AG08396 (cell line): ENCODE results near the gene CCL25.
A peak's percentile ranks its signal among the peaks of the same experiment; 100 is the strongest.
"Not testable (repeated sequence)": the region's sequence is repeated elsewhere in the genome, so short reads cannot be mapped to it uniquely, and the experiment has no call there.

Experiments
- DNase-seq: peaks from one replicate; pipeline ENCODE4 v3.0.0; 2012; ENCODE audit warnings: low spot score, mixed read lengths

The CCL25 gene

DNA sequence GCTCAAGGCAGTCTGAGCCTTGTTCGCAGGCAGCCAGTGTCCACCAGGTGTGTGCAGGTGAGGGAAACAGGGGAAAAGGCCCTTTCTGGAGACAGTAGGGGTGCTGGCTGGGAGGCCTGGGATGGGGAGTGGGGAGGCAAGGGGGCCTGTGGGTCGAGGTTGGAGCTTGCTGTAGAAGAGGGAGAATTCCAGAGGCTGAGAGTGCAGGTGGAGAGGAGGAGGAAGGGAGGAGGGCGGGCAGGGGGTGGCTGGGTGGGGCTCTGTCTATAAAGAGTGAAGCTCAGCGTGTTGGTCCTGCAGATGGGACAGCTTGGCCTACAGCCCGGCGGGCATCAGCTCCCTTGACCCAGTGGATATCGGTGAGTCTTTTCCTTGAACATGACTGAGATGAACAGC, at the start of gene CCL25:
CCL25 (plus strand) TSS at position 297 of the 396 bp plus-strand sequence. CDS start 290 bp downstream, outside the sequence.
- DNase-seq: no peak

GRCh38 chr19:8004001-8004400, 48.6 kb upstream of the CCL25 start:
- DNase-seq: no peak

- DNase-seq: peak; percentile 59
Measured at GRCh38 chr19:8004723-8005513, 47.6 kb upstream of the CCL25 start.

- DNase-seq: peak; percentile 98
Measured at GRCh38 chr19:8005534-8006256, 46.9 kb upstream of the CCL25 start, which contains the start of gene ELAVL1. TSS of gene ELAVL1 (minus strand) at chr19:8005641. CDS start at chr19:7991815, 13,826 bp downstream.

- DNase-seq: no peak
Measured at GRCh38 chr19:8017808-8018207, 34.8 kb upstream of the CCL25 start.

GRCh38 chr19:8020681-8021080, 31.9 kb upstream of the CCL25 start:
- no peak for DNase-seq

GRCh38 chr19:8021374-8021773, 31.2 kb upstream of the CCL25 start:
- no peak for DNase-seq

DNA sequence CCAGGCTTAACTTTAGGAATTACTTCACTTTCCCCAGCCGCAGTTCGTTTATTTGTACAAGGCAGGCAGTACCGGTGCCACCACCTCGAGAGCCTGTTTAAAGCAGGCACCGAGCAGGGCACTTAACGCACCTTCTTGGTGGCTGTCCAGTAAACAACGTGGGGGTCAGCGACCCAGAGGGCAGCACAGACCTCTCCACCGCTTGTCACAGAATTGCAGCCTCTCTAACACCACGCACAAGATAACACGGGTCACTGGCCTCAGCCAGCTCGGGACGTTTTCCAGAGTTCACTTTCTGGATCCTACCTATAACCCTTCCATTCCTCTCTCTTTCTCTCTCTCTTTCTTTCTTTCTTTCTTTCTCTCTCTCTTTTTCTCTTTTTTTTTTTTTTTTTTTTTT, 30.3 kb upstream of the CCL25 start:
- no peak for DNase-seq

GRCh38 chr19:8023371-8023770, 29.2 kb upstream of the CCL25 start:
- DNase-seq: no peak

DNA sequence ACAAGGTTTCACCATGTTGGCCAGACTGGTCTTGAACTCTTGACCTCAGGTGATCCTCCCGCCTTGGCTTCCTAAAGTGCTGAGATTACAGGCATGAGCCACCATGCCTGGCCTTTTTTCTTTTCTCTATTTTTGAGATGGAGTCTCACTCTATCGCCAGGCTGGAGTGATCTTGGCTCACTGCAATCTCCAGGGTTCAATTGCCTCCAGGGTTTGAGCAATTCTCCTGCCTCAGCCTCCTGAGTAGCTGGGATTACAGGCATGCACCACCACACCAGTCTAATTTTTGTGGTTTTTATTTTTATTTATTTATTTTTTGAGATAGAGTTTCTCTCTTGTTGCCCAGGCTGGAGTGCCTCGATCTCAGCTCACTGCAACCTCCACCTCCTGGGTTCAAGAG, 28.3 kb upstream of the CCL25 start:
- DNase-seq: not testable (repeated sequence)

- no peak for DNase-seq
Measured at GRCh38 chr19:8025316-8025715, 27.2 kb upstream of the CCL25 start.

DNA sequence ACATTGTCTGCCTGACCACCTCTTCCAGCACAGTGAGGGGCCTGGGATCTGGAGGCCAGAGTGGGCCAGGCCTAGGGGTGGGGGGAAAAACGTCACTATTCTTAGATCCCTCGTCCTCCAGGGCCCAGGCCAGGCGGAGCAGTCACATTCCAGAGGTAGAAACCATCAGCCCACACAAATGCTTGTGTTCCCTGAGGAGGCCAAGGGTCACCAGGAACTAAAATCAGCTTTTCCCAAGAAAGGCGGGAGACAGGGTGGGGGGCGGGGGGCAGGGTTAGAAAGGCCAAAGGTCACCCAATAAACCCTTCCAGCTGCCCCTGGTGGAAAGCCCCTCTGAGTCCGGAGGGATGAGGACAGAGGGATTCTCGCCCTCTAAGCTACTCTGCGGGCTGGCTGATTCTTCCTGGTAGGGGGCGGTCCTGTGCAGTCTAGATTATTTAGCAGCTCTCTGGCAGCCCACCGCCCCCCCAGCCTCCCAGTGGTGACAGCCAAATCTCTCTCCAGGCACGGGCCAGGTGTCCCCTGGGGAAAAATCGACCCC, 23.5 kb upstream of the CCL25 start:
- DNase-seq: no peak

GRCh38 chr19:8030960-8031359, 21.6 kb upstream of the CCL25 start:
- no peak for DNase-seq

DNA sequence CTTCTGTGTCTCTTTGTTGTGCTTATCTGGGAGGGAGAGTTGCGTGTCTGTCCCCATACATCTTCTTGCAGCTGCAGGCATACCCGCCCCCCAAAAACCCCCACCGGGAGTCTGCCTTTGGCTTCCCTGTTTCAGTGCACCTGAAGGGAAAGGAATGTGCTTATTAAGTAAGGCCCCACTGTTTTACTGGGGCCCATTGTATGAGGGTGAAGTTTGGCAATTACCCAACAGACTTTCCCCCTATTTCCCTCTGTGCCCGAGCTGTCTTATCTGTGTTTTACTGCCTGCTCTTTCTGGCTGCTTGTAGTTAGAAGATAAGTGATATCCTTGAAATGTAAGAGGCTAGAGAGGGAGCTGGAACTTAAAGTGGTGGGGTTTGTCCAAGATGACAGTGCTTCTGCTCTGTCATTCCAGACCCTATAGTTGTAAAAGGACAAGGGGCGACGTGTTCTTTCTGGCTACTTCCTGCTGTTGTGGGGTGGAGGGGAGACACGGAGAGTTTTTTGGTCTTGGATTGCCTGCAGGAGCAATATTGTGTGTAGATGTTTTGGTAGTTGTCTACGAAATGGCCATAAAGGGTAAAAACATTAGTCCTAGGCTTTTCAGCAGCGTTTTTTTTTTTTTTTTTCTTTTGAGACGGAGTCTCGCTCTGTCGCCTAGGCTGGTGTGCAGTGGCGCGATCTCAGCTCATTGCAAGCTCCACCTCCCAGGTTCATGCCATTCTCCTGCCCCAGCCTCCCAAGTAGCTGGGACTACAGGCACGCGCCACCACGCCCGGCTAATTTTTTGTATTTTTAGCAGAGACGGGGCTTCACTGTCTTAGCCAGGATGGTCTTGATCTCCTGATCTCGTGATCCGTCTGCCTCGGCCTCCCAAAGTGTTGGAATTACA, 19.0 kb upstream of the CCL25 start:
- DNase-seq: not testable (repeated sequence)

GRCh38 chr19:8034178-8034525, 18.4 kb upstream of the CCL25 start:
- DNase-seq: no peak

GRCh38 chr19:8036434-8037099, 16.0 kb upstream of the CCL25 start:
- no peak for DNase-seq

DNA sequence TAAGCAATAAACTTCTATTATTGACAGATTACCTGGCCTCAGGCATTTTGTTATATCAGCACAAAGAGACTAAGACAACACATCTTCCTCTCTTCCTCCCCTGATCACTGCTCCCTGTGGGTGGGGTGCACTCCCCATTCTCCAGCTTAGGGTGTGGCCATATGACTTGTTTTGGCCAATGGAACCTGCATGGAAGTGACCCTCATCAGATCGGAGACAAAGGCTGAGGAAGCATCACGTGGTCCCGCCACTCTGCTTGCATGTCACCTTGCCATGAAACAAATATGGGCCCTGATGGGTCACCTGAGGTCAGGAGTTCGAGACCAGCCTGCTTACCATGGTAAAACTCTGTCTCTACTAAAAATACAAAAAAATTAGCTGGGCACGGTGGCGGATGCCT, 13.7 kb upstream of the CCL25 start:
- DNase-seq: no peak

GRCh38 chr19:8039231-8039630, 13.3 kb upstream of the CCL25 start:
- DNase-seq: no peak

- no peak for DNase-seq
Measured at GRCh38 chr19:8041531-8041931, 11.0 kb upstream of the CCL25 start.

DNA sequence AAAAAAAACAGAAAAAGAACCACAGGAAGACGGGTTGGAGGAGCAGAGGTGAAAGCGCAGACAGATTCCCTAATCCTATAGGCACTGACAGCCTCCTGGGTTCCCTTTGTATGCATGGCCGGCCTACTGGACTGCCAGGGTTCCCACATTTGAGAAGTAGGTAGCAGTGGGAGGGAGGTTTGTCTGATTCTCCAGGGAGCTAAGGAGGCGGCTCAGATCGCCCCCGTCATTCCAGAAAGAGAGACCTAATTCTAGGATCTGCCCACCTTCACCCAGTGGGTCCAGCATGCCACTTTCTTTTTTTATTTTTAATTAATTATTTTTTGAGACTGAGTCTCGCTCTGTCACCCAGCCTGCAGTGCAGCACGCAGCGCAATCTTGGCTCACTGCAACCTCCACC, 9.7 kb upstream of the CCL25 start:
- no peak for DNase-seq

- no peak for DNase-seq
Measured at GRCh38 chr19:8044018-8044417, 8.5 kb upstream of the CCL25 start.
